ENCODE measurements around the gene NPPA. TPM values are rescaled to one million over a fixed set of nuclear protein-coding genes. Genes with fewer than 3 reads are reported as not detected.

Gene NPPA
- total RNA-seq, 1 experiment from 2014 or later, result not detected

GRCh38 chr1:11862890-11863289 is 15.3 kb upstream of the NPPA start:
- Histone ChIP-seq H3K23ac (ENCODE audit: insufficient read length, low read depth, low read length) (no peak overlapping the region), H2BK15ac (ENCODE audit: low read depth, low read length) (no peak overlapping the region), H4K5ac (ENCODE audit: insufficient read length, low read depth, low read length) (no peak overlapping the region), H3K27me3 (ENCODE audit: insufficient read depth, low read length) (no peaks in the 10 kb centered on the region; the same call in 1 of the 2 replicates), H2AK5ac (ENCODE audit: insufficient read length, low read length) (no peak overlapping the region), H3K79me2 (ENCODE audit: insufficient read depth, low read length) (no peaks in the 10 kb centered on the region), H3K4me1 (ENCODE audit: insufficient read depth, low read length) (no peaks in the 10 kb centered on the region), H2BK12ac (ENCODE audit: insufficient read length, low read depth, low read length) (no peak overlapping the region), H3T11ph (ENCODE audit: low read length) (no peak overlapping the region), H2AFZ (ENCODE audit: low read length) (no peak overlapping the region), H3K9ac (ENCODE audit: extremely low read depth, insufficient read length, low read length) (no peak overlapping the region), H3K14ac (ENCODE audit: insufficient read depth, low read length) (no peak overlapping the region), H3K4ac (ENCODE audit: low read depth, low read length) (no peak overlapping the region), H2BK120ac (ENCODE audit: low read depth, low read length, poor library complexity, severe bottlenecking) (no peak overlapping the region), H4K91ac (ENCODE audit: insufficient read length, low read depth, low read length) (no peak overlapping the region), H3K9me3 (ENCODE audit: control insufficient read depth, low read depth, low read length) (no peaks in the 10 kb centered on the region), H2BK20ac (ENCODE audit: low read depth, low read length, poor library complexity, severe bottlenecking) (no peak overlapping the region), H3K18ac (ENCODE audit: insufficient read length, low read depth, low read length) (no peak overlapping the region), H3K56ac (ENCODE audit: insufficient read length, low read depth, low read length) (no peak overlapping the region), H3K79me1 (ENCODE audit: insufficient read depth, low read depth, low read length, poor library complexity, severe bottlenecking) (no peaks in the 10 kb centered on the region), H2BK5ac (ENCODE audit: insufficient read length, low read length) (no peak overlapping the region), H3K27ac (ENCODE audit: insufficient read length, low read depth, low read length) (no peak overlapping the region), H4K20me1 (ENCODE audit: control insufficient read depth, insufficient read depth, insufficient read length) (no peaks in the 10 kb centered on the region), H4K8ac (replicated peaks; ENCODE audit: insufficient read length, low read depth, low read length) (no peak overlapping the region), H3K4me2 (ENCODE audit: insufficient read depth, insufficient read length, low read length) (no peak overlapping the region), H3K23me2 (ENCODE audit: insufficient read length, low read depth, low read length, poor library complexity, severe bottlenecking) (no peaks in the 10 kb centered on the region)
- Mint-ChIP-seq H3K36me3 (ENCODE audit: insufficient read depth in 1 of 3, low read depth in 3 of 3) (no peaks in the 10 kb centered on the region), H3K9me3 (no peaks in the 10 kb centered on the region), H3K27ac (no peak overlapping the region), H3K4me1 (peaks cover 0 to 11% of the 10 kb centered on the region in 2 experiments; a peak in 1 of 4 replicates), H3K4me3 (no peak overlapping the region), H3K27me3 (ENCODE audit: low read depth) (peaks cover 49% of the 10 kb centered on the region)
- no peak for DNase-seq
- TF ChIP-seq CTCF (conservative IDR thresholded peaks at IDR 0.05), result no peak
- WGBS (ENCODE audit: extremely low coverage, insufficient read length, low lambda C conversion rate), result no CpG with 5 or more reads among the region's 6 CpGs

All from H9 (cell line).